GM19467 (cell line): ENCODE measurements around the gene RNF25.

ENCODE experiments used
- ATAC-seq: cut with Tn5 transposase; IDR thresholded peaks from one replicate; pipeline ENCODE4 v1.9.1; 2021; ENCODE audit warnings: mild to moderate bottlenecking, moderate library complexity; ENCODE audit not compliant: unreplicated experiment

The RNF25 gene

GRCh38 chr2:218631837-218632236 lies 40.0 kb downstream of the RNF25 start:
- ATAC-seq: no peak

- ATAC-seq: no peak
These were observed 43.9 kb downstream of the RNF25 start for GRCh38 chr2:218627939-218628338.

- ATAC-seq: no peak
These were observed 45.4 kb downstream of the RNF25 start for GRCh38 chr2:218626369-218626768.

- ATAC-seq: no peak
These were observed 48.5 kb downstream of the RNF25 start for GRCh38 chr2:218623366-218623705.

GRCh38 chr2:218622606-218623365 lies 49.0 kb downstream of the RNF25 start:
- no peak for ATAC-seq

- ATAC-seq: no peak
These were observed 50.8 kb downstream of the RNF25 start for GRCh38 chr2:218621007-218621406.

GRCh38 chr2:218618102-218618860 lies 53.5 kb downstream of the RNF25 start:
- no peak for ATAC-seq

- no peak for ATAC-seq
These were observed 55.9 kb downstream of the RNF25 start for GRCh38 chr2:218615868-218616315.
